OCI-LY3 (cell line): Measurements from ENCODE around the gene ASCL2.

Experiments
- H2AFZ ChIP-seq: fragments of 200-600, 300-600 bp; shearing (Covaris generic); 2 replicates; pipeline ENCODE4 v1.6.0; 2014; ENCODE audit warnings: antibody characterized with exemption, low read depth, low read length
- H3K27ac ChIP-seq: fragments of 200-600, 300-600 bp; sonication (generic); 2 replicates; pipeline ENCODE4 v1.5.1; 2014; ENCODE audit warnings: mild to moderate bottlenecking, low read length, moderate library complexity, mixed read lengths
- H3K27me3 ChIP-seq: fragments of 200-600, 300-600 bp; sonication (generic); 2 replicates; pipeline ENCODE4 v1.6.1; 2014; ENCODE audit warnings: low read depth, low read length, mixed read lengths
- H3K36me3 ChIP-seq: fragments of 200-600, 300-600 bp; sonication (generic); replicated peaks from 2 replicates; pipeline ENCODE3; 2014; ENCODE audit warnings: low read depth, low read length, mixed read lengths
- H3K4me1 ChIP-seq: fragments of 300-600, 200-600 bp; sonication (generic); 2 replicates; pipeline ENCODE4 v1.6.1; 2014; ENCODE audit warnings: low read length, mixed read lengths
- H3K4me2 ChIP-seq: fragments of 200-600, 300-600 bp; sonication (generic); 2 replicates; pipeline ENCODE4 v1.6.1; 2014; ENCODE audit warnings: low read length, mixed read lengths
- H3K4me3 ChIP-seq: fragments of 300-600, 200-600 bp; sonication (generic); 2 replicates; pipeline ENCODE4 v1.5.1; 2014; ENCODE audit warnings: antibody characterized with exemption, mild to moderate bottlenecking, low read length, moderate library complexity
- H3K79me2 ChIP-seq: fragments of 300-600, 200-600 bp; shearing (Covaris generic); 2 replicates; pipeline ENCODE4 v1.6.1; 2014; ENCODE audit warnings: mild to moderate bottlenecking, low read length, mixed read lengths
- H3K9ac ChIP-seq: fragments of 300-600, 200-600 bp; shearing (Covaris generic); 2 replicates; pipeline ENCODE4 v1.6.0; 2014; ENCODE audit warnings: mild to moderate bottlenecking, low read length, moderate library complexity
- H3K9me3 ChIP-seq: fragments of 200-600, 300-600 bp; shearing (Covaris generic); 2 replicates; pipeline ENCODE4 v1.6.1; 2014; ENCODE audit warnings: low read length, mixed read lengths; ENCODE audit not compliant: insufficient read depth
- H4K20me1 ChIP-seq: fragments of 200-600, 300-600 bp; sonication (generic); 2 replicates; pipeline ENCODE4 v1.6.1; 2016; ENCODE audit warnings: low read length, mixed read lengths; ENCODE audit not compliant: insufficient read depth
- CTCF ChIP-seq: fragments of 200-600, 300-600 bp; sonication (generic); IDR thresholded peaks from 2 replicates; pipeline ENCODE4 v1.5.1; 2014; ENCODE audit warnings: antibody characterized with exemption, low read length, low read depth
- EZH2phosphoT487 ChIP-seq: fragments of 200-600 bp; shearing (Covaris generic); IDR thresholded peaks from 2 replicates; pipeline ENCODE4 v1.6.1; 2018; ENCODE audit warnings: antibody characterized with exemption, mixed run types, low read depth

ASCL2 gene

DNA sequence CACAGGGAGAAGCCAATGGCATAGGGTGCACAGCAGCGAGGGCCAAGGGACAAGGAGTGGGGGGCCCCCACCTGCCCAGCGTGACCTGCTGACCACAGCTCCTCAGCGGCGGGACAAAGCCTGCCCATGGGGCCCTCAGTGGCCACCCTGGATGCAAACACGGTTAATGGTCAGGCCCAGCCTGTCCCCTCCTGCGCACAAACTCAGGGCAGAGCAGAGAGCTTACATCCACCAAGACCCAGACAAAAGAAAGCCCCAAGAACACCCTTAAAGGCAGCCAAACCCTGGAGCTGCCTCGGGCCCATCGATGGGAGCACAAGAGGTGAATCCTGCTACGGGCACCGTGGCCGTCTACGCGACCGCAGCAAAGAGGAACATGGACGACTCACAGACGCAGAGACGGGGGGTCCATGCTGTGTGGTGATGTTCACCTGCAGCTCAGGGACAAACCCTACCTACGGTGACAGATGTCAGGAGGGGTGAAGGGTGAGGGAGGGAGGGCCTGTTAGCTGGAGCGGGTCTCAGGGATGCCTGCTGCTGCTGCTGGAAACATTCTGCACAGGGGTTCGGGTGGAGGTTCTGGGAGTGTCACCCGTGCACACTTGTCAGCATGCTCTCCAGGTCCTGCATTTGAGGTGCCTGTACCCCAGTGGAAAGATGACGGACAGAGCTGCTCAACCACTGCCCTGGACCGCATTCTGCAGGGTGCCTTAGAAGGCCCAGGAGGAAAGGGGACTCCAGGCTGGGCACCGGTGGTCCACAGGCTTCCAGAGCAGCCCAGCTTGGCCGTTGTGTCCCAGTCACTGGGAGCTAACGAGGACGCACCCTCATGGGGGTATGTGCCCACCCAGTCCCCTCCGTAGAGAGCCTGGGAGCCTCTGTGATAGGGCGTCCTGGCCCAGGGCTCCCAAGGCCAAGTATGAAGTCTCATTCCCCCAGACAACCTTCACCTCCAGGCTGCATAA, 11.6 kb downstream of the ASCL2 start:
- H3K9me3 ChIP-seq: no peaks in the 10 kb centered on the region
- H3K27me3 ChIP-seq: no peaks in the 10 kb centered on the region; the same call in 1 of the 2 replicates
- no peaks in the 10 kb centered on the region for H3K36me3 ChIP-seq
- H3K79me2 ChIP-seq: no peaks in the 10 kb centered on the region
- H3K27ac ChIP-seq: no peak overlapping the region
- no peak overlapping the region for H2AFZ ChIP-seq
- no peak for TF ChIP-seq CTCF
- TF ChIP-seq EZH2phosphoT487: no peak
- no peak overlapping the region for H3K9ac ChIP-seq
- H3K4me1 ChIP-seq: no peaks in the 10 kb centered on the region
- H4K20me1 ChIP-seq: no peaks in the 10 kb centered on the region
- no peak overlapping the region for H3K4me2 ChIP-seq
- no peak overlapping the region for H3K4me3 ChIP-seq

- Histone ChIP-seq H3K79me2 (no peaks in the 10 kb centered on the region), H4K20me1 (no peaks in the 10 kb centered on the region), H3K27ac (no peak overlapping the region), H3K9ac (no peak overlapping the region), H2AFZ (no peak overlapping the region), H3K27me3 (no peaks in the 10 kb centered on the region; the same call in 1 of the 2 replicates), H3K4me3 (no peak overlapping the region), H3K4me2 (no peak overlapping the region), H3K4me1 (no peaks in the 10 kb centered on the region), H3K36me3 (no peaks in the 10 kb centered on the region), H3K9me3 (no peaks in the 10 kb centered on the region)
- TF ChIP-seq EZH2phosphoT487: no peak
- no peak for TF ChIP-seq CTCF
These were observed 13.3 kb downstream of the ASCL2 start for GRCh38 chr11:2256951-2257700.

DNA sequence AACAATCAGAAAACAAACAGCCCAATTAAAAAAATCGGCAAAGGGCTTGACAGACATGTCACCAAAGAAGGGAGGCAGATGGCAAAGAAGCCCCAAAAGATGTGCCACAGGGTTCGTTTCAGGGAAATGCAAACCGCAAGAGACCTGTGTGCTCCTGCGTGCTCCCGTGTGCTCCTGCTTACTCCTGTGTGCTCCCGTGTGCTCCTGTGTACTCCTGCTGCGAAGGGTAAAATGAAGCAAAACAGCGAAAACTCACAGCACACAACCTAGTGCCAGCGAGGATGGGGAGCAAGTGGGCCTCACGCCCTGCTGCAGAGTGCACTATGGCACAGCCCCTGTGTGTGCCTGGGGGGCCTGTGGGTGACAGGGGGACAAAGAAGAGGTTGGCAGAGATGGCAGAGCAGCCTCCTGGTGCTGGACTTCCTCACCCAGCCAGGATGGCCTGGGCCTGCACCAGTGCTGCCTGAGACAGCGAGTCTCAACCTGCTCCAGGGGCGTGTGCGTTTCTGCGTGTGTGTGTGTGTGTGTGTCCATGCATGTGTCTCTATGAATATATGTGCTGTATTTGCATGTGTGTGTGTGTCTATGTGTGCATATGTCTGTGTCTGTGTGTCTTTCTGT, 14.0 kb downstream of the ASCL2 start:
- TF ChIP-seq CTCF (no peak), EZH2phosphoT487 (no peak)
- Histone ChIP-seq H3K9ac (no peak overlapping the region), H3K4me2 (no peak overlapping the region), H3K27ac (no peak overlapping the region), H3K36me3 (no peaks in the 10 kb centered on the region), H3K4me3 (no peak overlapping the region), H4K20me1 (no peaks in the 10 kb centered on the region), H2AFZ (no peak overlapping the region), H3K27me3 (no peaks in the 10 kb centered on the region; the same call in 1 of the 2 replicates), H3K9me3 (no peaks in the 10 kb centered on the region), H3K79me2 (no peaks in the 10 kb centered on the region), H3K4me1 (no peaks in the 10 kb centered on the region)

DNA sequence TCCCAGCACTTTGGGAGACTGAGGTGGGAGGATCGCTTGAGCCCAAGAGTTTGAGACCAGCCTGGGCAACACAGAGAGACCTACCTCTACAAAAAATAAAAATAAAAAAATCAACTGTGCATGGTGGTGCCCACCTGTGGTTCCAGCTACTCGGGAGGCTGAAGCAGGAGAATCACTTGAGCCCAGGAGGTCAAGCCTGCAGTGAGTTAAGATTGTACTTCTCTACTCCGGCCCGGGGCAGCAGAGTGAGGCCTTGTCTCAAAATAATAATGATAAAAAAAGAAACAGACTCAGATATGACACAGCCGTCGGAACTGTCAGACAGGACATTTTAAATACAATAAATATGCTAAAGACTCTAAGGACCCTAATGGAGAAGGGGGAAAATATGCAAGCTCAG, 18.4 kb downstream of the ASCL2 start:
- Histone ChIP-seq H3K9me3 (no peaks in the 10 kb centered on the region), H3K36me3 (no peaks in the 10 kb centered on the region), H3K27ac (no peak overlapping the region), H3K4me3 (no peak overlapping the region), H2AFZ (no peak overlapping the region), H3K4me1 (no peaks in the 10 kb centered on the region), H3K9ac (no peak overlapping the region), H4K20me1 (no peaks in the 10 kb centered on the region), H3K4me2 (no peak overlapping the region), H3K79me2 (no peaks in the 10 kb centered on the region), H3K27me3 (no peaks in the 10 kb centered on the region)
- TF ChIP-seq CTCF: no peak
- no peak for TF ChIP-seq EZH2phosphoT487
